ENCODE results near the gene ATG9A.

ATG9A gene

GRCh38 chr2:219252084-219252483 lies 22.6 kb upstream of the ATG9A start:
- TF ChIP-seq REST (IDR thresholded peaks at IDR 0.05; ENCODE audit: insufficient replicate concordance, low read depth): no peak
- H3K4me3 ChIP-seq (replicated peaks; ENCODE audit: insufficient read depth, low read length): peak overlapping the region; percentile 79
- peak overlapping the region; percentile 74 for H3K27ac ChIP-seq (replicated peaks)
- no peaks in the 10 kb centered on the region for H3K27me3 ChIP-seq (ENCODE audit: insufficient read depth, poor library complexity, severe bottlenecking)
- no peak for DNase-seq (ENCODE audit: low read depth in 1 of 2, low spot score in 1 of 2)

- peak in 1 of 2 experiments; percentile 26 for DNase-seq (ENCODE audit: low read depth in 1 of 2, low spot score in 1 of 2)
- H3K27ac ChIP-seq (replicated peaks): no peak overlapping the region
- no peaks in the 10 kb centered on the region for H3K27me3 ChIP-seq (ENCODE audit: insufficient read depth, poor library complexity, severe bottlenecking)
- H3K4me3 ChIP-seq (replicated peaks; ENCODE audit: insufficient read depth, low read length): peak overlapping the region; percentile 79
- peak; percentile 53; the same call in 1 of the 2 replicates for TF ChIP-seq SPI1 (IDR thresholded peaks at IDR 0.05; ENCODE audit: borderline replicate concordance, low read depth)
- TF ChIP-seq REST (IDR thresholded peaks at IDR 0.05; ENCODE audit: insufficient replicate concordance, low read depth): no peak
Measured at GRCh38 chr2:219251656-219252055, 22.2 kb upstream of the ATG9A start.

- no peaks in the 10 kb centered on the region for H3K27me3 ChIP-seq (ENCODE audit: insufficient read depth, poor library complexity, severe bottlenecking)
- peak in 1 of 2 experiments; percentile 71 for DNase-seq (ENCODE audit: low read depth in 1 of 2, low spot score in 1 of 2)
- peak overlapping the region; percentile 2 for H3K4me3 ChIP-seq (replicated peaks; ENCODE audit: insufficient read depth, low read length)
- no peak for TF ChIP-seq SPI1 (IDR thresholded peaks at IDR 0.05; ENCODE audit: borderline replicate concordance, low read depth)
- no peak for TF ChIP-seq REST (IDR thresholded peaks at IDR 0.05; ENCODE audit: insufficient replicate concordance, low read depth)
- no peak for TF ChIP-seq CTCF (IDR thresholded peaks at IDR 0.05; ENCODE audit: insufficient read depth, low read length)
- no peak for TF ChIP-seq GABPA (IDR thresholded peaks at IDR 0.05; ENCODE audit: low read depth)
- no peak for TF ChIP-seq POLR2AphosphoS5 (IDR thresholded peaks at IDR 0.05; ENCODE audit: low read depth)
- H3K27ac ChIP-seq (replicated peaks): peak overlapping the region; percentile 84
Measured at GRCh38 chr2:219250049-219250781, 20.8 kb upstream of the ATG9A start.

GRCh38 chr2:219249203-219249980 lies 20.0 kb upstream of the ATG9A start:
- Histone ChIP-seq H3K4me3 (replicated peaks; ENCODE audit: insufficient read depth, low read length) (peak overlapping the region; percentile 2), H3K27me3 (ENCODE audit: insufficient read depth, poor library complexity, severe bottlenecking) (no peaks in the 10 kb centered on the region), H3K27ac (replicated peaks) (peak overlapping the region; percentile 84)
- peak in 1 of 2 experiments; percentile 95 for DNase-seq (ENCODE audit: low read depth in 1 of 2, low spot score in 1 of 2)
- TF ChIP-seq SPI1 (IDR thresholded peaks at IDR 0.05; ENCODE audit: borderline replicate concordance, low read depth) (no peak; the same call in 1 of the 2 replicates), POLR2AphosphoS5 (IDR thresholded peaks at IDR 0.05; ENCODE audit: low read depth) (peak; percentile 34; the same call in 1 of the 2 replicates)
